Measurements from ENCODE around the gene TTLL3. TPM values are rescaled to one million over a fixed set of nuclear protein-coding genes. Genes with fewer than 3 reads are reported as not detected.

The TTLL3 gene
- total RNA-seq, 1 experiment from 2014 or later: 8.4 TPM

DNA sequence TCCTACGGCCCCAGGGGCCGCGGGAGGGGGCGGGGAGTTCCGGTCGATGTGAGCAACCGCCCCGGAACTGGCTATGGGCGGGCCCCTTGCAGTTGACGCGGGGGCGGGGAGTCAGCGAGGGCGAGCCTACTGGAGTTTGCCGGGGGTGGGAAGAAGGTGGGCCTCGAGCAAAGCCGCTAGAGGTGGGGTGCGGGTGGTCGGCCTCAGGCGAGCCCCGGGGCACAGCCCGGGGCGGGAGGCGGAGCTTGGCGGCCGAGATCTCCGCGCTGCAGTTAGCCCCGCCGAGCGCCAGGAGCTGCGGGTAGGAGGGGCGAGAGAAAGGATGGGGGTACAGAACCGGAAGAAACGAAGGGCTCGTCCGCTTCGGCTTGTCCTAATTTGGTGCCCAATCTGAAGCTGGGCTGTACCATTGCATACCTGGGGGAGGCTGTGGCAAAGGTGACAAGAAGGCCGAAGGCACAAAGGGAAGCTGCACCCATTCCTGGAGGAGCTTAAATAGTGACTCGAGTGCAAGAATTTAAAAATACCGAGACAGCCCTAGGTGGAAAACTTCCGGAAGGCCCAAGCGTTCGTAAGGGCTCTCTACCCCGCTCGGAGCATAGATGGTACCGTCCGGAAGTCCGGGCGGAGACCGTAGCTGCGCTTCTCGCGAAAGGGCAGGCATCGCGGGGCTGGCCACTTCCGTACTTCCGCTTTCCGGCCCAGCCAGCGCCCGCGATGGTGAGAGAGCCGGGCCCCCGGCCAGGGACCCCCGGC, 17.5 kb upstream of the TTLL3 start, which contains the start of the genes ARPC4 and TADA3:
ARPC4 (plus strand) TSS at position 678 of the 756 bp plus-strand sequence; CDS start at position 718, 40 bp downstream.
TADA3 (minus strand) TSS at position 69 of the 756 bp plus-strand sequence. CDS start 1,007 bp downstream, outside the sequence.
- TF ChIP-seq EZH2 (IDR thresholded peaks at IDR 0.05; ENCODE audit: low read length, unreplicated experiment) (no peak), EZH2phosphoT487 (IDR thresholded peaks at IDR 0.05; ENCODE audit: borderline replicate concordance, low read length) (no peak)
- TF ChIP-seq, protein P1, sequence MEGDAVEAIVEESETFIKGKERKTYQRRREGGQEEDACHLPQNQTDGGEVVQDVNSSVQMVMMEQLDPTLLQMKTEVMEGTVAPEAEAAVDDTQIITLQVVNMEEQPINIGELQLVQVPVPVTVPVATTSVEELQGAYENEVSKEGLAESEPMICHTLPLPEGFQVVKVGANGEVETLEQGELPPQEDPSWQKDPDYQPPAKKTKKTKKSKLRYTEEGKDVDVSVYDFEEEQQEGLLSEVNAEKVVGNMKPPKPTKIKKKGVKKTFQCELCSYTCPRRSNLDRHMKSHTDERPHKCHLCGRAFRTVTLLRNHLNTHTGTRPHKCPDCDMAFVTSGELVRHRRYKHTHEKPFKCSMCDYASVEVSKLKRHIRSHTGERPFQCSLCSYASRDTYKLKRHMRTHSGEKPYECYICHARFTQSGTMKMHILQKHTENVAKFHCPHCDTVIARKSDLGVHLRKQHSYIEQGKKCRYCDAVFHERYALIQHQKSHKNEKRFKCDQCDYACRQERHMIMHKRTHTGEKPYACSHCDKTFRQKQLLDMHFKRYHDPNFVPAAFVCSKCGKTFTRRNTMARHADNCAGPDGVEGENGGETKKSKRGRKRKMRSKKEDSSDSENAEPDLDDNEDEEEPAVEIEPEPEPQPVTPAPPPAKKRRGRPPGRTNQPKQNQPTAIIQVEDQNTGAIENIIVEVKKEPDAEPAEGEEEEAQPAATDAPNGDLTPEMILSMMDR (conservative IDR thresholded peaks at IDR 0.05; ENCODE audit: low read depth, low read length): no peak
- peak within 1 kb of the TSS; percentile 82 for H2AFZ ChIP-seq (ENCODE audit: low read length)
- ATAC-seq (peak; percentile 88), DNase-seq (peak; percentile 90)
- no peaks in the 10 kb centered on the region for H3K9me2 ChIP-seq (replicated peaks; ENCODE audit: low read length)
- no TSS peak for BruUV-seq (replicated peaks)
- peak within 1 kb of the TSS; percentile 79 for H3K27ac ChIP-seq (ENCODE audit: low read length)
- H4K20me1 ChIP-seq (ENCODE audit: low read length): no peaks in the 10 kb centered on the region
- POLR2A ChIA-PET (ENCODE audit: unreplicated experiment): interaction anchor here (0.6 to 1.1 kb wide), 8 partner anchors 11 to 990 kb away, joined by 3 to 12 read pairs (median 6); partner anchors contain the start of genes IL17RC, OGG1 and SETD5
- peak within 1 kb of the TSS; percentile 97 for H3K9ac ChIP-seq (ENCODE audit: low read length)
- H3F3A ChIP-seq (ENCODE audit: low read length, unreplicated experiment): no peaks in the 10 kb centered on the region
- H3K9me3 ChIP-seq (ENCODE audit: low read length): no peaks in the 10 kb centered on the region
- H3K4me3 ChIP-seq (ENCODE audit: low read length): peak within 1 kb of the TSS; percentile 99
- peaks cover 28% of the 10 kb centered on the region for H3K79me2 ChIP-seq (ENCODE audit: low read length)
- peak within 1 kb of the TSS; percentile 98 for H3K4me2 ChIP-seq (ENCODE audit: low read length)
- CTCF ChIA-PET: interaction anchor here (0.6 kb wide), 1 partner anchor 191 kb away, joined by 3 read pairs; no protein-coding TSS in a partner anchor
- no peaks in the 10 kb centered on the region for H3K27me3 ChIP-seq (ENCODE audit: low read length)
- peaks cover 5% of the 10 kb centered on the region; the same call in 1 of the 2 replicates for H3K36me3 ChIP-seq (ENCODE audit: low read depth, low read length)
- intact Hi-C loops (cut with micrococcal nuclease): loop anchor here (1.0 to 5.0 kb wide), 3 partner anchors 42 to 75 kb away; partner anchors contain the start of gene BRPF1
- peaks cover 11% of the 10 kb centered on the region for H3K4me1 ChIP-seq (ENCODE audit: insufficient read depth, low read length)

DNA sequence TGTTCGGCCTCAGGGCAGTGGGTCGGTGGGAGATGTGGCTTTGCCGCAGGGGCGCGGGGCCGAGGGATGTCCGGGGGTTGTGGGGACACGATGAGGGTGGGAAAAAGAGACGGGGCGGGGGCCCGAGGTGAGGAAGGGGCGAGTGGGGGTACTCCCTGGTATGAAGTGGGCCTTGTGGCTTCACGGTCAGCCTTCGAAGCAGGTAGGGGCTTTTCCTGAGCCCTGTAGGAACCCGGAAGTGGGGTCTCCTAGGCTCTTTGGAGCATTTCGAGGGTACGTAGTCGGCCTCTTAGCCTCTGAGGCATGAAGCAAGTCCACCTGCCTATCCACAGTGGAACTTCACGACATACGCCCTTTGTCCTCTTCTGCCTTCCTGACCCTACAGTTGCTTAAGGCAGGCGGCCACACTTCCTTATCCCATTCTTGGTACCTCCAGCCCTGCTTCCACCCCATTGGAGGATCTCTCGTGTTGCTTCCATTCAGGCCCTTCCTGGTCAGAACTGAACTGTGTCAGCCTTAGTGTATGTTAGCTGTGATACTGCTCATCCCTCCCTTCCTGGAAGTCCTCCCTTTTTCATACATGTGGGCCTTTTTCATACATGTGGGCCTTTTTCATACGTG, 16.8 kb upstream of the TTLL3 start:
- BruUV-seq (replicated peaks): TSS peak; percentile 57
- Histone ChIP-seq H3K4me3 (ENCODE audit: low read length) (peak overlapping the region; percentile 99), H3K9me3 (ENCODE audit: low read length) (no peaks in the 10 kb centered on the region), H3K9ac (ENCODE audit: low read length) (peak overlapping the region; percentile 97), H3K9me2 (replicated peaks; ENCODE audit: low read length) (no peaks in the 10 kb centered on the region), H3F3A (ENCODE audit: low read length, unreplicated experiment) (no peaks in the 10 kb centered on the region), H3K79me2 (ENCODE audit: low read length) (peaks cover 28% of the 10 kb centered on the region), H3K4me2 (ENCODE audit: low read length) (peak overlapping the region; percentile 98), H4K20me1 (ENCODE audit: low read length) (no peaks in the 10 kb centered on the region), H3K4me1 (ENCODE audit: insufficient read depth, low read length) (peaks cover 11% of the 10 kb centered on the region), H3K36me3 (ENCODE audit: low read depth, low read length) (peaks cover 12% of the 10 kb centered on the region; the same call in 1 of the 2 replicates), H2AFZ (ENCODE audit: low read length) (peak overlapping the region; percentile 82), H3K27ac (ENCODE audit: low read length) (peak overlapping the region; percentile 79), H3K27me3 (ENCODE audit: low read length) (no peaks in the 10 kb centered on the region)
- ChIA-PET POLR2A (ENCODE audit: unreplicated experiment) (interaction anchor here (0.6 to 1.1 kb wide), 8 partner anchors 11 to 989 kb away, joined by 3 to 12 read pairs (median 6); partner anchors contain the start of genes IL17RC, OGG1 and SETD5), CTCF (no interaction called here)
- peak; percentile 32 for ATAC-seq
- peak; percentile 26 for DNase-seq
- intact Hi-C loops (cut with micrococcal nuclease): loop anchor here (5.0 kb wide), 1 partner anchor 76 kb away; no protein-coding TSS in a partner anchor
- TF ChIP-seq, protein P1 (conservative IDR thresholded peaks at IDR 0.05; ENCODE audit: low read depth, low read length): no peak
- no peak for TF ChIP-seq EZH2 (IDR thresholded peaks at IDR 0.05; ENCODE audit: low read length, unreplicated experiment)

Data from PC-3 (cell line).